Loucy (cell line): Measurements from ENCODE around the gene LPP.

Source experiments
- H2AFZ ChIP-seq: fragments of 200-600 bp; sonication (generic); 2 replicates; pipeline ENCODE4 v1.6.0; 2016; ENCODE audit warnings: antibody characterized with exemption, mild to moderate bottlenecking, low read length, moderate library complexity
- H3F3A ChIP-seq: fragments of 200-600 bp; 2 replicates; pipeline ENCODE4 v1.6.0; 2016; ENCODE audit warnings: antibody characterized with exemption, low read depth, mild to moderate bottlenecking
- H3K27me3 ChIP-seq: fragments of 200-600 bp; sonication (generic); 2 replicates; pipeline ENCODE4 v1.6.1; 2014; ENCODE audit warnings: low read length, mild to moderate bottlenecking; ENCODE audit not compliant: insufficient read depth, poor library complexity, severe bottlenecking
- H3K36me3 ChIP-seq: fragments of 200-600 bp; sonication (generic); 2 replicates; pipeline ENCODE4 v1.6.1; 2016; ENCODE audit warnings: low read length; ENCODE audit not compliant: insufficient read depth
- H3K4me1 ChIP-seq: fragments of 200-600 bp; sonication (generic); 2 replicates; pipeline ENCODE4 v1.5.1; 2014; ENCODE audit warnings: low read length, mild to moderate bottlenecking; ENCODE audit not compliant: insufficient read depth, poor library complexity, severe bottlenecking
- H3K4me2 ChIP-seq: fragments of 200-600 bp; sonication (generic); 2 replicates; pipeline ENCODE4 v1.6.0; 2014; ENCODE audit warnings: antibody characterized with exemption, low read length, low read depth, mild to moderate bottlenecking; ENCODE audit not compliant: poor library complexity, severe bottlenecking
- H3K4me3 ChIP-seq: fragments of 200-600 bp; sonication (generic); 2 replicates; pipeline ENCODE4 v1.5.1; 2014; ENCODE audit warnings: low read length, mild to moderate bottlenecking, mixed read lengths; ENCODE audit not compliant: poor library complexity, severe bottlenecking
- H3K79me2 ChIP-seq: fragments of 200-600 bp; sonication (generic); 2 replicates; pipeline ENCODE4 v1.6.1; 2014; ENCODE audit warnings: low read length; ENCODE audit not compliant: insufficient read depth
- H3K9ac ChIP-seq: fragments of 200-600 bp; sonication (generic); 2 replicates; pipeline ENCODE4 v1.6.0; 2014; ENCODE audit warnings: mild to moderate bottlenecking, low read depth, low read length, moderate library complexity; ENCODE audit not compliant: poor library complexity, severe bottlenecking
- H3K9me2 ChIP-seq: fragments of 200-600 bp; sonication (generic); replicated peaks from 2 replicates; pipeline ENCODE4 v1.6.1; 2016; ENCODE audit warnings: low read depth, low read length, mixed read lengths
- H3K9me3 ChIP-seq: fragments of 200-600 bp; sonication (generic); 2 replicates; pipeline ENCODE4 v1.6.1; 2014; ENCODE audit warnings: mild to moderate bottlenecking, antibody characterized with exemption, low read length, low read depth; ENCODE audit not compliant: insufficient read depth
- H4K20me1 ChIP-seq: fragments of 200-600 bp; sonication (generic); 2 replicates; pipeline ENCODE4 v1.6.0; 2014; ENCODE audit warnings: antibody characterized with exemption, low read length, mild to moderate bottlenecking; ENCODE audit not compliant: insufficient read depth, poor library complexity, severe bottlenecking
- CTCF ChIP-seq: fragments of 200-600 bp; sonication (generic); conservative IDR thresholded peaks from 2 replicates; pipeline ENCODE4 v1.5.1; 2014; ENCODE audit warnings: mild to moderate bottlenecking, antibody characterized with exemption, low read length
- EZH2phosphoT487 ChIP-seq: fragments of 200-600 bp; IDR thresholded peaks from 2 replicates; pipeline ENCODE4 v1.6.1; 2018; ENCODE audit warnings: antibody characterized with exemption, mild to moderate bottlenecking, moderate library complexity, borderline replicate concordance

The LPP gene

GRCh38 chr3:188390775-188391443 lies 237.0 kb downstream of the LPP start:
- H3K4me1 ChIP-seq: peaks cover 7% of the 10 kb centered on the region
- H3K36me3 ChIP-seq: no peaks in the 10 kb centered on the region
- H3K9me2 ChIP-seq: no peaks in the 10 kb centered on the region
- H3F3A ChIP-seq: no peaks in the 10 kb centered on the region
- H3K27me3 ChIP-seq: no peaks in the 10 kb centered on the region
- no peaks in the 10 kb centered on the region for H3K79me2 ChIP-seq
- H3K4me2 ChIP-seq: no peak overlapping the region
- no peak overlapping the region for H3K4me3 ChIP-seq
- H3K9me3 ChIP-seq: no peaks in the 10 kb centered on the region
- TF ChIP-seq EZH2phosphoT487: no peak
- TF ChIP-seq CTCF: no peak
- H2AFZ ChIP-seq: no peak overlapping the region
- no peak overlapping the region for H3K9ac ChIP-seq
- H4K20me1 ChIP-seq: no peaks in the 10 kb centered on the region

- no peaks in the 10 kb centered on the region for H3K9me3 ChIP-seq
- H3K79me2 ChIP-seq: no peaks in the 10 kb centered on the region
- H2AFZ ChIP-seq: no peak overlapping the region
- TF ChIP-seq CTCF (no peak), EZH2phosphoT487 (no peak)
- H3K4me1 ChIP-seq: peaks cover under 1% of the 10 kb centered on the region
- no peak overlapping the region for H3K9ac ChIP-seq
- no peak overlapping the region for H3K4me2 ChIP-seq
- no peaks in the 10 kb centered on the region for H3K27me3 ChIP-seq
- no peaks in the 10 kb centered on the region for H3F3A ChIP-seq
- no peak overlapping the region for H3K4me3 ChIP-seq
- H4K20me1 ChIP-seq: no peaks in the 10 kb centered on the region
- no peaks in the 10 kb centered on the region for H3K9me2 ChIP-seq
- no peaks in the 10 kb centered on the region for H3K36me3 ChIP-seq
Observed at GRCh38 chr3:188391592-188391991, 237.6 kb downstream of the LPP start.

- Histone ChIP-seq H3K4me1 (no peaks in the 10 kb centered on the region), H3K4me2 (no peak overlapping the region), H3K9me2 (no peaks in the 10 kb centered on the region), H3K9me3 (no peaks in the 10 kb centered on the region), H3K4me3 (no peak overlapping the region), H2AFZ (no peak overlapping the region), H3K27me3 (no peaks in the 10 kb centered on the region), H3K79me2 (no peaks in the 10 kb centered on the region), H3F3A (no peaks in the 10 kb centered on the region), H3K36me3 (no peaks in the 10 kb centered on the region), H3K9ac (no peak overlapping the region), H4K20me1 (no peaks in the 10 kb centered on the region)
- TF ChIP-seq EZH2phosphoT487 (no peak), CTCF (no peak)
Observed at GRCh38 chr3:188392076-188392475, 238.1 kb downstream of the LPP start.
